Panc1 (cell line): ENCODE data around the gene BOC. TPM values are rescaled to one million over a fixed set of nuclear protein-coding genes. Genes with fewer than 3 reads are reported as not detected.

Source experiments
- ATAC-seq: fragments of 200-7000 bp; cut with Tn5 transposase; 2 replicates; pipeline ENCODE4 v1.9.1; 2020; ENCODE audit warnings: mild to moderate bottlenecking, moderate library complexity
- BruUV-seq: library from RNA; stranded (reverse); fragments of 400-500 nt; replicated peaks from 2 replicates; lab custom pipeline; 2021; lab: Mats Ljungman, UMichigan
- CTCF ChIA-PET: fragments of 300-600 bp; sonication (Branson Sonifier 250); formaldehyde crosslinking; loops from one replicate; lab custom pipeline; 2022; ENCODE audit warnings: antibody characterized with exemption; lab: Charles Lee
- POLR2A ChIA-PET: fragments of 300-600 bp; sonication (Branson Sonifier 250); formaldehyde crosslinking; loops from one replicate; lab custom pipeline; 2022; ENCODE audit warnings: antibody characterized with exemption; lab: Charles Lee
- DNase-seq: peaks from one replicate; pipeline ENCODE4 v3.0.0-alpha.2; 2010; ENCODE audit warnings: low read depth, low spot score
- H3K27ac ChIP-seq: 2 replicates; pipeline ENCODE4 v1.5.1; 2011; ENCODE audit warnings: mild to moderate bottlenecking, low read length, inconsistent platforms
- H3K27me3 ChIP-seq: fragments of 200-500 bp; sonication (Bioruptor generic); 2 replicates; pipeline ENCODE4 v1.6.0; 2014; ENCODE audit warnings: low read length, inconsistent platforms; ENCODE audit not compliant: control insufficient read depth, insufficient read depth
- H3K36me3 ChIP-seq: fragments of 200-500 bp; sonication (Bioruptor generic); 2 replicates; pipeline ENCODE4 v1.5.1; 2014; ENCODE audit warnings: inconsistent platforms, mild to moderate bottlenecking, low read length, moderate library complexity; ENCODE audit not compliant: control insufficient read depth, insufficient read depth
- H3K4me1 ChIP-seq: 2 replicates; pipeline ENCODE4 v1.5.1; 2011; ENCODE audit warnings: inconsistent platforms, mild to moderate bottlenecking, low read length, moderate library complexity; ENCODE audit not compliant: control insufficient read depth, insufficient read depth
- H3K4me3 ChIP-seq, 2 experiments: 2 replicates each; pipeline ENCODE4 v1.5.1; 2011 to 2012; ENCODE audit warnings: low read depth in 2 of 2, low read length in 2 of 2, mild to moderate bottlenecking in 2 of 2, inconsistent platforms in 1 of 2, moderate library complexity in 1 of 2
- H3K9me3 ChIP-seq: fragments of 200-500 bp; sonication (Bioruptor generic); 2 replicates; pipeline ENCODE4 v1.5.1; 2014; ENCODE audit warnings: low read depth, mild to moderate bottlenecking, inconsistent platforms, low read length, moderate library complexity; ENCODE audit not compliant: control insufficient read depth, insufficient read depth
- POLR2AphosphoS5 ChIP-seq: IDR thresholded peaks from 2 replicates; pipeline ENCODE4 v1.6.1; 2012; ENCODE audit warnings: mild to moderate bottlenecking, low read depth, low read length, moderate library complexity
- SIN3A ChIP-seq: IDR thresholded peaks from 2 replicates; pipeline ENCODE4 v1.6.1; 2012; ENCODE audit warnings: low read depth, mild to moderate bottlenecking, low read length, moderate library complexity, borderline replicate concordance; ENCODE audit not compliant: insufficient read depth
- TCF7L2 ChIP-seq: IDR thresholded peaks from 2 replicates; pipeline ENCODE4 v1.6.1; 2011; ENCODE audit warnings: mild to moderate bottlenecking, low read depth, low read length, inconsistent platforms
- in situ Hi-C: cut with HindIII; loops from 2 replicates; pipeline ENCODE4 v1.10.0; 2016; ENCODE audit warnings: low sequenced_read_pairs, low pct_unique_long_range_greater_than_20kb
- intact Hi-C: fragments of 100-400 bp; cut with micrococcal nuclease; formaldehyde crosslinking; loops from one replicate; pipeline ENCODE4 v1.10.0; 2022; ENCODE audit not compliant: unreplicated experiment
- total RNA-seq: library from RNA; stranded (reverse); gene quantifications from one replicate; pipeline ENCODE4 v1.2.1, GENCODE V29; 2021; ENCODE audit not compliant: unreplicated experiment
- TF ChIP-seq, protein P1 (sequence below): fragments of 450-650 bp; IDR thresholded peaks from 2 replicates; pipeline ENCODE4 v1.5.1; 2017; ENCODE audit warnings: mild to moderate bottlenecking
- TF ChIP-seq, protein P2 (sequence below), 2 experiments: IDR thresholded peaks; 2 replicates each; pipeline ENCODE4 v1.6.1; 2011 to 2012; ENCODE audit warnings: low read depth in 2 of 2, control low read depth in 1 of 2, low read length in 1 of 2, mild to moderate bottlenecking in 1 of 2, moderate library complexity in 1 of 2; ENCODE audit not compliant: insufficient read depth in 1 of 2

BOC gene
- total RNA-seq, 1 experiment from 2014 or later = 0.33 TPM

DNA sequence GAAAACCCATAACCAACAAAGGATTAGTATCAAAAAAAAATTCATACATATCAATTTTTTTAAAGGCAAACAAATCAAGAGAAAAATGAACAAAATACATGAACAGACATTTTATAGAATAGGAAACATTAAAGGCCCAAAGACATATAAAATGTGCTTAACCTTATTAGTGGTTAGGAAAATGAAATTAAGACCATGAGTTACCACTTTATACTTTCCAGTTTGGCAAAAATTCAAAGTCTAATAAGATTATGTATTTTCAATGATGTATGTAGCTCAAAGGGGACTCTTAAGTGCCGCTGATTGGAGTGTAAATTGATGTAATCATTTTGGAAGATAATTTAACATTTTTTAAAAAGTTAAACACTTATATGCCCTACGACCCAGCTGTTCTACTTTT, 89.2 kb downstream of the BOC start:
- intact Hi-C loops (no loop called here), in situ Hi-C loops (no loop called here)
- Histone ChIP-seq H3K27me3 (no peaks in the 10 kb centered on the region), H3K9me3 (no peaks in the 10 kb centered on the region), H3K36me3 (no peaks in the 10 kb centered on the region), H3K27ac (no peak overlapping the region), H3K4me1 (no peaks in the 10 kb centered on the region), H3K4me3 (no peak overlapping the region)
- ChIA-PET CTCF (no interaction called here), POLR2A (no interaction called here)
- ATAC-seq (no peak), DNase-seq (no peak)
- BruUV-seq = no TSS peak
- TF ChIP-seq POLR2AphosphoS5 (no peak), SIN3A (no peak), TCF7L2 (no peak)
- TF ChIP-seq, protein P1, sequence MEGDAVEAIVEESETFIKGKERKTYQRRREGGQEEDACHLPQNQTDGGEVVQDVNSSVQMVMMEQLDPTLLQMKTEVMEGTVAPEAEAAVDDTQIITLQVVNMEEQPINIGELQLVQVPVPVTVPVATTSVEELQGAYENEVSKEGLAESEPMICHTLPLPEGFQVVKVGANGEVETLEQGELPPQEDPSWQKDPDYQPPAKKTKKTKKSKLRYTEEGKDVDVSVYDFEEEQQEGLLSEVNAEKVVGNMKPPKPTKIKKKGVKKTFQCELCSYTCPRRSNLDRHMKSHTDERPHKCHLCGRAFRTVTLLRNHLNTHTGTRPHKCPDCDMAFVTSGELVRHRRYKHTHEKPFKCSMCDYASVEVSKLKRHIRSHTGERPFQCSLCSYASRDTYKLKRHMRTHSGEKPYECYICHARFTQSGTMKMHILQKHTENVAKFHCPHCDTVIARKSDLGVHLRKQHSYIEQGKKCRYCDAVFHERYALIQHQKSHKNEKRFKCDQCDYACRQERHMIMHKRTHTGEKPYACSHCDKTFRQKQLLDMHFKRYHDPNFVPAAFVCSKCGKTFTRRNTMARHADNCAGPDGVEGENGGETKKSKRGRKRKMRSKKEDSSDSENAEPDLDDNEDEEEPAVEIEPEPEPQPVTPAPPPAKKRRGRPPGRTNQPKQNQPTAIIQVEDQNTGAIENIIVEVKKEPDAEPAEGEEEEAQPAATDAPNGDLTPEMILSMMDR = no peak
- TF ChIP-seq, protein P2, sequence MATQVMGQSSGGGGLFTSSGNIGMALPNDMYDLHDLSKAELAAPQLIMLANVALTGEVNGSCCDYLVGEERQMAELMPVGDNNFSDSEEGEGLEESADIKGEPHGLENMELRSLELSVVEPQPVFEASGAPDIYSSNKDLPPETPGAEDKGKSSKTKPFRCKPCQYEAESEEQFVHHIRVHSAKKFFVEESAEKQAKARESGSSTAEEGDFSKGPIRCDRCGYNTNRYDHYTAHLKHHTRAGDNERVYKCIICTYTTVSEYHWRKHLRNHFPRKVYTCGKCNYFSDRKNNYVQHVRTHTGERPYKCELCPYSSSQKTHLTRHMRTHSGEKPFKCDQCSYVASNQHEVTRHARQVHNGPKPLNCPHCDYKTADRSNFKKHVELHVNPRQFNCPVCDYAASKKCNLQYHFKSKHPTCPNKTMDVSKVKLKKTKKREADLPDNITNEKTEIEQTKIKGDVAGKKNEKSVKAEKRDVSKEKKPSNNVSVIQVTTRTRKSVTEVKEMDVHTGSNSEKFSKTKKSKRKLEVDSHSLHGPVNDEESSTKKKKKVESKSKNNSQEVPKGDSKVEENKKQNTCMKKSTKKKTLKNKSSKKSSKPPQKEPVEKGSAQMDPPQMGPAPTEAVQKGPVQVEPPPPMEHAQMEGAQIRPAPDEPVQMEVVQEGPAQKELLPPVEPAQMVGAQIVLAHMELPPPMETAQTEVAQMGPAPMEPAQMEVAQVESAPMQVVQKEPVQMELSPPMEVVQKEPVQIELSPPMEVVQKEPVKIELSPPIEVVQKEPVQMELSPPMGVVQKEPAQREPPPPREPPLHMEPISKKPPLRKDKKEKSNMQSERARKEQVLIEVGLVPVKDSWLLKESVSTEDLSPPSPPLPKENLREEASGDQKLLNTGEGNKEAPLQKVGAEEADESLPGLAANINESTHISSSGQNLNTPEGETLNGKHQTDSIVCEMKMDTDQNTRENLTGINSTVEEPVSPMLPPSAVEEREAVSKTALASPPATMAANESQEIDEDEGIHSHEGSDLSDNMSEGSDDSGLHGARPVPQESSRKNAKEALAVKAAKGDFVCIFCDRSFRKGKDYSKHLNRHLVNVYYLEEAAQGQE (IDR thresholded peaks at IDR 0.05; ENCODE audit: insufficient read depth in 1 of 2, low read depth in 2 of 2, low read length in 1 of 2) = no peak

DNA sequence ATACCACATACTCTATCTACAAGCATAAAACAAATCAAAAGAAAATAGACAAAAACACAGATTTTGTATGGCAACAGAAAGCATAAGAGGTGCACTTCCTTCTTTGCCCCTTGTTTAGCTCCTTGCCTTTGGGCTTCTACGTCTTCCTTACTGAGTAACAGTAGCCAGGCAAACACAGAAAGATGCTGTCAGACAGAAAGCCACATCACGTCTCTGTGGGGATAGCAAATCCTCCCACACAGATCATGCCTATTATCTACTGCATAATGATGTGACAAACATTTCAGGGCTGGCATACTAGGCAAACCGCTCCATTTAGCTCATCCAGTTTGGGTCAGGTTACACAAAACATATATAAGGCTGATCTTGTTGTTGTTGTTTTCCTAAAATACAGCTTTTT, 92.7 kb downstream of the BOC start:
- in situ Hi-C loops (no loop called here), intact Hi-C loops (no loop called here)
- ChIA-PET POLR2A (no interaction called here), CTCF (no interaction called here)
- DNase-seq (no peak), ATAC-seq (no peak)
- Histone ChIP-seq H3K27me3 (no peaks in the 10 kb centered on the region), H3K4me3 (no peak overlapping the region), H3K36me3 (no peaks in the 10 kb centered on the region), H3K9me3 (no peaks in the 10 kb centered on the region), H3K27ac (no peak overlapping the region), H3K4me1 (no peaks in the 10 kb centered on the region)
- BruUV-seq = no TSS peak
- no peak for TF ChIP-seq SIN3A
- TF ChIP-seq TCF7L2 = no peak
- TF ChIP-seq POLR2AphosphoS5 = no peak
- TF ChIP-seq, protein P1 = no peak
- TF ChIP-seq, protein P2 (IDR thresholded peaks at IDR 0.05; ENCODE audit: insufficient read depth in 1 of 2, low read depth in 2 of 2, low read length in 1 of 2) = no peak
